Nucleus accumbens (tissue), 56 donors: ENCODE measurements around the gene OCRL.
"Not testable (repeated sequence)": the region's sequence is repeated elsewhere in the genome, so short reads cannot be mapped to it uniquely, and the experiment has no call there.

Experiments used
- DNase-seq, 56 donors: peaks; one replicate each; lab custom pipeline; 2025; lab: John Stamatoyannopoulos, UW

The OCRL gene

DNA sequence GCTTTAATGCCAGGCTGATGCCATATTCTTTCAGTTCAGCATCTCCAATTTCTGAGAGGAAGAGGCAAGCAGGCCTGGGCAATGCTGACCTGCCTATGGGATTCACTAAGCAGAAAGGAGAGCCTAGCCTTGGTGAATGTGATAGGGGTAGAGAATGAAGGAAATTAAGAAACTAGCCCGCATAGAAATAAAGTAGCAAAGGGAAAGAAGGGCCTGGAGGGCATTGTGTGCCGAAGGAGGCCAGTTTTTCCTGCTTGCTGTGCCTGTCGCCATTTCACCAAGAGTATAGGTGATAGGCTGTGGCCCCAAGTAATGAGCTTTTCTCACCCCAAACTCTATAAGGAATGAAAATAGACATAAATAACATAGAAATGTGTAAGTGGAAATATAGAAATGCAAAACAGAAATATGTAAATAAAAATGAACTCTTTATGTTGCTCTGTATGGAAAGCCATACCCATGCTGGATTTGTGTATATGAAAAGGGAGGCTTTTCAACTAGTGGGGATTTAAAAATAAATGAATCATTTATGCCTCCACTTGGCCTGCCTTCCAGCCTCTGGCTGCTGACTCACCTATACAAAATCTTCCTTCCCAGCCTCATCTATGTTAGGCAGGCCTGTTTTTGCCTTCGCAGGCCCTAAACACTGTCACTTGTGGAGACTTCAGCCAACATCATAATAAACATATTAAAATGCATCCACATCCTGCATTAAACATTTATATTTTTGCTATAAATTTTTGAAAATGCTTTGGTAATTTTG is 5.1 kb upstream of the OCRL start:
- DNase-seq, result no peak

DNA sequence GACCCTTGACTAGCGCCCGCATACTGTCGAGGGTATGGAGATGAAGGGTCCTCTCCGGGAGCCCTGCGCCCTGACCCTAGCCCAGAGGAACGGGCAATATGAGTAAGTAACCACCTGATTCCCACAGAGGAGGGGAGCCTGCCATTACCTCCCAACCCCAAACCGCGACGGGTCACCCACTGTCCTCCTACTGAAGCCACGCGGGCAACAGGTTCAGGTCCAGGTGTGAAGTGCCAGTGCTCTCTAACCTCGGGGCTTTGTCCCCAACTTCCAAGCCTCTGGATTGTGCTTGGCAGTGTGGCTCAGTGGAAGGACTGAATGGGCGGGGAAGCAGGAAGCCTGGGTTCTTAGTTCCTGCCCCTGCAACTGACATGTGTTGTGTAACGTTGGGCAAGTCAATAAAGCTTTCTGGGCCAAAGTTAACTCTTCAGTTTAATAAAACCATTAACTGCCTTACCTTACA is 694 bp downstream of the OCRL start:
- DNase-seq, result peak in 7 of 56 donors; percentile 1 to 7 (median 2)

DNA sequence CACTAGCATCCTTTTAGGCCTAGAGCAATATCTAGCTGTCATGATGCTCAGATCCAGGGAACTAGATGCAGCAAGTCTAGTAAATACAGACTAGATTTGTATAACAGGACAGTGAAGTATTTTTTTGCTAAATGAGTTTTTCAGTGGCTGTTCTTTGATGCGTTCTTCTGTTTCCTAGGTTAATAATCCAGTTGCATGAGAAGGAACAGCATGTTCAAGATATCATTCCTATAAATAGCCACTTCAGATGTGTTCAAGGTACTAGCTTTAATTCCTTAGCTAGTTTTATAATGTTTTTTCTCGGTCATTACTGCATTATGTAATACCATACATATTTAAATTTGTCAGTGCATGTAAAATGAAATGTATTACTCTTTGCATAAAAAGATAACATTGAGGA is 4.7 kb downstream of the OCRL start:
- DNase-seq, result no peak

DNA sequence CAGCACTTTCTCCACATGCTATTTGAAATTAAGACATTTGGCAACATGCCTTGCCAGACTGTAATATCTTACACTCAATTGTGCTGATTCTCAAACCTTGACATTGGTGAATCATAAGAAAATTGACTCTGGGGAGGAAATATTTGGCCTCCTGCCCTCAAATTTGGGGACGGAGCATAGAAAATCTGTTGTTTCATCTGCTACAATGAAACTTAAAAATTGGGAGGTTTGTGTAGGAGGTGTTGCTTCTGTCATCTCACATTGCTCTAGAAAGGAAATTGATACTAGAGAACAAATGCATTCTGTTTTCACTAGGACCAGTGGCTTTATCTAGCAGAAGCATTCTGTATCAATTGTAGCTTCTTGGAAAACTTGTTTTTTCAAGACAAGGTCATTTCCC is 5.3 kb downstream of the OCRL start:
- DNase-seq, result no peak

DNA sequence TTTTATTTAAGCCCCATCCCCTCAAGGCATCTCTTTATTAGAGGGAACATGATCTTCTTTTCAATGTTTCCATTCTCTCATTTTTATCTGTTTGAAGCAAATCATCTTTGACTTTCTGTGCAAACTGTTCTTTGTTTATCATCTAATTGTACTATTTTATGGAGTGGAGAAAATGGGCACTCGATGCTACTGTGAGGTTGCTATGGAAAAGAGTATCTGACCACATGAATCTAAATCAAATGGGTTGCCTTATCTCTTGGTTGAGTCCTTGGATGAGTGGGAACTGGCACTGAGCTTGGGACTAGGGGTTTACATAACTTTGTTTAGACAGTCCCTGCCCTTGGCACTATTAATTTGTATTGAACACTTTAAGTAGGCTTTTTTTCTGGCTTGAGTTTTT is 9.1 kb downstream of the OCRL start:
- no peak for DNase-seq

DNA sequence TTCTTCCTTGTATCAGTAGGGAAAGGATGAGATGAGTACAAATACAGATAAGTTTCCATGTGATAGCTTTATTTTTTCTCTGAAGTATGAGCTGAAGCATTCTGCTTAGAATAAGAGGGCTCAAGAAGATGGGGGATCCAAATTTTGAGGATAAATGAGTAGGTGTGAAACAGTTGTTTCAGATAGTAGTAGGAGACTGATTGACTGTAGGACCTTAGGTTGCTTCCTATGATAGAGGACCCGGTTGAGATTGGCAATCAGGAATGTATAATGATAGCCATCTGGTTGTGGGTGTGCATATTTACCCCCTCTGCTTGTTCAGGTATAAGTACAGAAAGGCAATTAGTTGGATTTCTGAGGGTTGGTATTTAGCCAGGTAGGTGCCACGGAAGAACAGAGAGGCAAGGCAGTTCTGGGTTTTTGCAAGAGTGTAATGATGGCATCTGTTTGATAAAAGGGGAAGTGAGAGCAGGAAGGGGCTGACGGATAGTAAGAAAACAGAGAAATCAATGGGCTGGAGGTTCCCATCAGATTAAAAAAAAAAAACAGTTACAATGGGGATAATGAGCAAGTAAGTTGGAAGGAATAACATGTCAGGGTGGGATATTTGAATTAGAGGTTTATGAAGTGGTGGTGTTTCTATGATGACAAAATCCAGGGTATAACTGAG is 13.7 kb downstream of the OCRL start:
- no peak for DNase-seq

DNA sequence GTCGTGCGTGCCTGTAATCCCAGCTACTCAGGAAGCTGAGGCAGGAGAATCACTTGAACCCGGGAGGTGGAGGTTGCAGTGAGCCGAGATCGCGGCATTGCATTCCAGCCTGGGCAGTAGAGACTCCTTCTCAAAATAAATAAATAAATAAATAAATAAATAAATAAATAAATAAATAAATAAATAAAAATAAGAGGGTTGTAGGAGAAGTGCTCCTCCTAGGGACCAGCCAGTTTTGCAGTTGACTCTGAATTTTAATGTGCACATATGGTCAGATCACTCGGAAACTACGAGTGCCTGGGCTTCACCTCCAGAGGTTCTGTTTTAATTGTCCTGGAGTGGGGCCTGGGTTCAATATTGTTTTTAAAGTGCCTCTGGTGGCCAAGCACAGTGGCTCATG is 14.8 kb downstream of the OCRL start:
- DNase-seq, result not testable (repeated sequence)

DNA sequence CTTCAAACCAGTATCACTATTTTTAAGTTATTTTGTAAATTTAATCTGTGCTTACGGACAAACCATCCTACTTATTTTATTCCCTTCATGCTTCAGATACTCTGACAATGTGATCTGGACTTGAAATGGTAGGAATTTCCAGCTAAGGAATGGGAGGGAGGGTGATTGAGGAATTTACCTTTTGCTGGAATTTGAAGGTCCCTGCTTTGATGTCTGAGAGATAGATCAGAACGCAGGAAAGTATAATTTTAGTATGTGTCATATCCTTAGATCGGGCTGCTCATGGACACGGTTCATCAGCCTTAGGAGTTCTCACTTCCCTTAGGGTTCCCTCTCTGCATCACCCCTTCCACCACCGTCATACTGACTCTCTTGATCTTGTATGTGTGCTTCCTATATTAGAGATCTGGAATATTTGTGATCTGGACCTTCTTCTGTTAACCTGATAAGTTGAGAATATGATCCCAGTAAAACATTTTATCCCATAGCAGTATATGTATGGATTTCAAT is 16.8 kb downstream of the OCRL start:
- no peak for DNase-seq

DNA sequence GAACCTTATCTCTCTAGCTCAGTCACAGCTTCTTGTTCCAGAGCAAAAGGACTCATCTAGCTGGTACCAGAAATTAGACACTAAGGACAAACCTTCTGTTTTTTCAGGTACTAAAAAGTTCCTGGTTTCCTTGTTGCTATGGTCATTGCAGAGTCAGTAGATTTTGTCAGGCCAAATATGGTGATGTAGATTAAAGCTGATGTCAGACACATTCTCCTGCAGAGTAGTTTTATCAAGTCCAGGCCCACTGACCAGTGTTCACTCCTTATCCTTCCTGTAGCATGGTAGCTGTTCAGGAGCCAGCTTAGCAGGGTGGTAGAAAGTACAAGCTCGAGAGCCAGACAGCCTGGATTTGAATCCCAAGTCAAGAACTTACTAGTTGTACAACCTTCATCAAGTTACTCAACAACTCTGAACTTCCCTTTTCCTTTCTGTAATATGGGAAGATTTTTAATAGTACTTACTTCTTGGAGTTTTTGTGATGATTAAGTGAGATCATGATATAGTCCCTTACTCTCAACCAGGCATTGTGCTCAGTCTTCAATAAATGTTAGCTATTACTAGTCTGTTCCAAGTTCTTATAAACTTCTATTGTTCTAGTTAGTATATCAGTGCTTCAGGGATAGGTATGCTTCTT is 17.9 kb downstream of the OCRL start:
- DNase-seq, result no peak

DNA sequence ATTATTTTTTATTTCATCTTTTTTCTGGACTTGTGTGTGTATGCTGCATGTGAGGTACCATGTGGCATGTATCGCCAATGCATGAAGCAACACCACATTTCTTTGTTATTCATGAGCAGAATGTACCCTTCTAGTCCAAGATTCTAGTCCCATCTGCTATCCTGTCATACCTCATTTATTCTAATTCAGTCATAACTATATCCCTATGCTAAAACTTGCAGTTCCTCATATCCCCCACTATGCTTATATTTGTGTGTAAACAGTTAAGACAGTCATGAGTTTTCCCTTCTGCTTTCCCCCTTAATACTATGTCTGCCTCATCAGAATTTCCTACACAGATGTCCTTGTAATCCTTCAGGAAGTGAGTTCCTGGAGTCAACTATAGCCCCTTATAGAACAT is 19.7 kb downstream of the OCRL start:
- no peak for DNase-seq

DNA sequence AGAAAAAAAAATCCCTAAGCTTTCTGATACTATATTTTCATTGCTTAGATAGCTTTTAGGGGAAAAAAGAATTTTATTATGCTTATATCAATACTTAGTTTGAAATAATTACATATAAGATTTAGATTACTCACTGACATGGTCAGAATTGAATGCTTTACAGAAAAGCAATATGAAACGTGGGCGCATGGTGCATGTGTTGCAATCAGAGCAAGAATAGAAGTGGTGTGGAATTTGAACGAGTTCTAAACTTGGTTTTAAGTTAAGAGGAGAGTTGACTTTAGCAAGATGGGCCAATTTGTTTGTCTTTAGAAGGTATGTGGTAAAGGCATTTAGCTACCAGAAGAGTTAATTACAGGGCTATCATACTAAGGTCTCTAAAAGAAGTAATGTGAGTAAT is 21.4 kb downstream of the OCRL start:
- DNase-seq, result no peak

DNA sequence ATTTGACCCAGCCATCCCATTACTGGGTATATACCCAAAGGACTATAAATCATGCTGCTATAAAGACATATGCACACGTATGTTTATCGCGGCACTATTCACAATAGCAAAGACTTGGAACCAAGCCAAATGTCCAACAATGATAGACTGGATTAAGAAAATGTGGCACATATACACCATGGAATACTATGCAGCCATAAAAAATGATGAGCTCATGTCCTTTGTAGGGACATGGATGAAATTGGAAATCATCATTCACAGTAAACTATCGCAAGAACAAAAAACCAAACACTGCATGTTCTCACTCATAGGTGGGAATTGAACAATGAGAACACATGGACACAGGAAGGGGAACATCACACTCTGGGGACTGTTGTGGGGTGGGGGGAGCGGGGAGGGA is 24.3 kb downstream of the OCRL start:
- not testable (repeated sequence) for DNase-seq

DNA sequence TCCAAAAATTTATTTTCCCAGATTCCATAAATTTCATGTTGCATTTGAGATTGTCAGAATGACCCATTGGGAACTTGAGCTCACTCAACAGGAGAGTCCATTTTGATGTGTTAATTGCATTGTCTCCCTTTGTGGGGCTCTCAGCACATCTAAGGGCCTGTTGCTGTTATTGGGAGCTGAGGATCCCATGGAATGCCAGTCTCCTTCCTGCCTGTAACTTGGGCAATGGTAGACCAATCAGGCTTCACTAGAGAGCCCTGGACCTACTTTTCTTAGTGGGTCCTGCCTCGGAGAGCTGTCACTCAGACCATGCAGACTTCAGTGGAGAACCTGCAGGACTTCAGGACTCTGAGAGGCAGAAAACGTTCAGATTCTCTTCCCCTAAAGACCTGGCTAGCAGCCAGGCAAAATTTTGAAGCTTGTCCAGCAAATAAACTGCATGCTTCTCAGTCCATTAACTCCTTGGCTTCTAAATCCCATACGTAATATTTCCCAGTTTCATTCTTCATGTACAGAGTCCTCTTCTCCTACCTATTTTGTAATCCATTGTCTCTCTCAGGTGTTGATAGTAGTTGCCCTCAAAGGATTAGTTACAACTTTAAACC is 25.1 kb downstream of the OCRL start:
- no peak for DNase-seq

DNA sequence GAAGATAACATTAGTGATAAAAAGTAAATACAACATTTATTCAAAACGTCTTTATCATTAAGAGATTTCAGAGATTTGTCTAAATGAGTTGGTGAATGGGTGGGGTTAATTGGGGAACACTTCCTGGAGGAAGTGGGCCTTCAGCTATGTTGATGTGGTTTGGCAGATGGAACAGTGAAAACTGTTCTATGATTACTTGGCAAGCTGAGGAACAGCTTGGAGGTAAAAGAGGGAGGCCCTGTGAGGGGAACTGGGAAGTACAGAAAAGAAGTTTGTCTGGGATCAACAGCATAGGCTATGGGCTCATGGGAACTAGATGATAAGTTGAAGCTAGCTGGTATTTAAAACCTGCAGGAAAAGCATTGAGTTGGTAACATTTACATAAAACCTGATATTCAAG is 26.0 kb downstream of the OCRL start:
- no peak for DNase-seq

DNA sequence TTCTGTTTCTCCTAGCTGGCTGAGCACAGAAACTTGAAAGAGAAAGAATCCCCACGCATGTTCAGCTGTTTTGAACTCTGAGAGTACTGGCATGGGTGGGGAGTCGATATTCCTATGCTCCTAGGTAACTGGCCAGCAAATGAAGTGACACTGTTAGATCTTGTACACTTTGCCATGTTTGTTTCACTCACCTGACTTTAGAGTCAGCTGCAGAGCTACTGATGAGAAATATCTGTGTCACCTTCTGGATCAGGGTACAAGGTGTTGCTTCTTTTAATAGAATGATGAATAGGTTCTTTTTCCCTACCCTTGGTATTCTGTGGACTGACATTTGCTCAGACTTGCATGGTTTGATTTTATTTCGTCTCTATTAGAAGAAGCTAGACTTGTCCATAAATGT is 28.3 kb downstream of the OCRL start:
- DNase-seq, result no peak

DNA sequence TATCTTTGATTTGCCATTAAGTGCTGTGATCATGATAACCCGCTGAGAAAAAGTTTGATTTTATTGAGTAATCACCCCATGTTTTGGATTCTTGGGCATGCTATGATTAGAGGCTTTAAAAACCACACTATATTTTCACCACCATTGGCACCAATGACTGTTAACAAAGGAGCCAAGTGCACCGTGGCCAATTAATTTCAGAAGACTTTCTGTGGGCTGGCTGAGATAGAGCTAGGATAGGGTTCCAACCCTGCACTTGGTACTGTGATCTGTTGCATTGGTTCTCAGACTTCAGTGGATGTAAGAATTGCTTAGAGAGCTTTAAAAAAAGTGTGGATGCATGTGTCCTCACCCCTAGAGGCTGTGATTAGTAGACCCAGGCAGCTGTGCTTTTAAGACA is 32.4 kb downstream of the OCRL start:
- DNase-seq, result no peak

DNA sequence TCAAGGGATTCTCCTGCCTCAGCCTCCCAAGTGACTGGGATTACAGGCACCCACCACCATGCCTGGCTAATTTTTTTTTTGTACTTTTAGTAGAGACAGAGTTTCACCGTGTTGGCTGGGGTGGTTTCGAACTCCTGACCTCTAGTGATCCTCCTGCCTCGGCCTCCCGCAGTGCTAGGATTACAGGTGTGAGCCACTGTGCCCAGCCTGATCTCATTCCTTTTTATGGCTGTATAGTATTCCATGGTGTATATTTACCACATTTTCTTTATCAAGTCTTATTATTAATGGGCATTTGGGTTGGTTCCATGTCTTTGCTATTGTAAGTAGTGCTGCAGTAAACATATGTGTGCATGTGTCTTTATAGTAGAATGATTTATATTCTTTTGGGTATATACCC is 33.6 kb downstream of the OCRL start:
- not testable (repeated sequence) for DNase-seq

DNA sequence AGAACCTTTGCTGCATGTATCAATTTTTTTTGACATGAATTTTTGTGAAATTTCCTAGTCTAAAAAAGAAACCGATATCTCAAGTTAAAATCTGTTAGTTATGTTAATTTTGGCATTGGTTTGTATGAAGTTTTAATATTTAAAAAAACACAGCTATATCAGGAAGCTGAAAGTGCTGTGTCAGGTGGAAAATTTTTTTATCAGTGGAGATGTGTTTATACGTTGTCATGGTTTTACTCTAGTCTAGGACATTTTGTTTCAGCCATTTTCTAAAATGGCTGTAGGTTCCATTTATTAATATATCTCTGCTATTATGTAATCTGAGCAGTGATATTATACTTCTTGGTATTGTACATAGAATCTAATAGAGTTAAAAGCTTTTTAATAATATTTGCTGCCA is 34.2 kb downstream of the OCRL start:
- no peak for DNase-seq

DNA sequence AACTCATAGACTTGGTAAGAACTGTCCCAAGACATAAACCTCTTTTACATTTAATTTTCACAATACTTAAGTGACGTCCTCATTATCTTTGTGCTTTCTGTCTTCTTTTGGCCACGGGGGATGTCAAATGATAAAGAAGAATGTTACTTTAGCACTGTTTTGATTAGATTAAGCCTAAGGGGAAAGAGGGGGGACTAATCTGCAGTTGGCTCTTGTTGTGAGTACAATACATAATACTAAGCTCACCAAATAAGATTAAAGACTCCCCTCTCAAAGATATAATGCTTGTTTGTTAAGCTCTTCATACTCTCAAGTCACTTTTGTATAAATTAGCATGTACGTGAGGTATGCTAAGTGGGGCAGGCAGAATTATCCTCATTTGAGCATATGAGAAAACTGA is 36.5 kb downstream of the OCRL start:
- DNase-seq, result no peak

DNA sequence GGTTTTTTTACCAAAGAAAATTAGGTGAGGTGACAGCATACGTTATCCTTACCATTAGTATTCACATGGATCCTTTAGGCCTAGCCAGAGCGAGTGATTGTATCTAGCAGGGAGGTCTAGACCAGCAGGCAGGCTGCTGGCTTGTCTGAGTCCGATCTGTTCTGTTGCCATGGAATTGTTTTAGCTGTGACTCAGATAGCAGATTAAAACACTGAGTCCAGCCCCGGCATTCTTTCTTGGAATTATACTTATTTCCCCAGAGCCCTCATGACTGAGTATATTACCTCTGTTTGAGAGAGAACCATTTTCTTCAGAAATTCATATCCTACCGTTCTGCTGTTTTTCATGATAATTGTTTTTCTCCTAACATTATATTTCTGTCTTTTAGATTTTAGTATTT is 37.4 kb downstream of the OCRL start:
- no peak for DNase-seq

DNA sequence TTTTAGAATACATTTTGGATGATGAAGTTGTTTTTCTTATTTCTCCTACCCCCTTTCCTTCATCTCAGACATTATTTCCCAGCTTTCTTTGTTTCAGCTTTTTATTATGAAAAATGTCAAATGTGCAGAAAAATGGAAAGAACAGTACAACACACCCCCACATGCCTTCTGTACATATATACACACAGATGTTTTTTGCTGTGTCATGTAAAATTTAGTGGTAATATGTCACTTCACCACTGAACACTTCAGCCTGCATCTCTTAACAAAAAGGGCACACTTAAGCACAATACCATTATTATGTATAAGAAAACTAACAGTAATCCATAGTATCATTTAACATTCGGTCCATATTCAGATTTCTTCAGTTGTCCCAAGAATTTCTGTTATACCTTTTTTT is 37.8 kb downstream of the OCRL start:
- DNase-seq, result no peak
